Erythroblast (primary cell): ENCODE measurements around the gene ZNF195.
A peak's percentile ranks its signal among the peaks of the same experiment; 100 is the strongest.
"Not testable (repeated sequence)": the region's sequence is repeated elsewhere in the genome, so short reads cannot be mapped to it uniquely, and the experiment has no call there.

Experiments used
- DNase-seq, 2 experiments: peaks; one replicate each; lab custom pipeline; 2025; lab: John Stamatoyannopoulos, UW
- GATA1 ChIP-seq: IDR thresholded peaks from 2 replicates; pipeline ENCODE4 v1.6.1; 2011; ENCODE audit warnings: low read depth, mild to moderate bottlenecking, control low read depth, low read length, moderate library complexity
- POLR2A ChIP-seq: IDR thresholded peaks from 2 replicates; pipeline ENCODE4 v1.6.1; 2011; ENCODE audit warnings: mild to moderate bottlenecking, low read length

ZNF195 gene

DNA sequence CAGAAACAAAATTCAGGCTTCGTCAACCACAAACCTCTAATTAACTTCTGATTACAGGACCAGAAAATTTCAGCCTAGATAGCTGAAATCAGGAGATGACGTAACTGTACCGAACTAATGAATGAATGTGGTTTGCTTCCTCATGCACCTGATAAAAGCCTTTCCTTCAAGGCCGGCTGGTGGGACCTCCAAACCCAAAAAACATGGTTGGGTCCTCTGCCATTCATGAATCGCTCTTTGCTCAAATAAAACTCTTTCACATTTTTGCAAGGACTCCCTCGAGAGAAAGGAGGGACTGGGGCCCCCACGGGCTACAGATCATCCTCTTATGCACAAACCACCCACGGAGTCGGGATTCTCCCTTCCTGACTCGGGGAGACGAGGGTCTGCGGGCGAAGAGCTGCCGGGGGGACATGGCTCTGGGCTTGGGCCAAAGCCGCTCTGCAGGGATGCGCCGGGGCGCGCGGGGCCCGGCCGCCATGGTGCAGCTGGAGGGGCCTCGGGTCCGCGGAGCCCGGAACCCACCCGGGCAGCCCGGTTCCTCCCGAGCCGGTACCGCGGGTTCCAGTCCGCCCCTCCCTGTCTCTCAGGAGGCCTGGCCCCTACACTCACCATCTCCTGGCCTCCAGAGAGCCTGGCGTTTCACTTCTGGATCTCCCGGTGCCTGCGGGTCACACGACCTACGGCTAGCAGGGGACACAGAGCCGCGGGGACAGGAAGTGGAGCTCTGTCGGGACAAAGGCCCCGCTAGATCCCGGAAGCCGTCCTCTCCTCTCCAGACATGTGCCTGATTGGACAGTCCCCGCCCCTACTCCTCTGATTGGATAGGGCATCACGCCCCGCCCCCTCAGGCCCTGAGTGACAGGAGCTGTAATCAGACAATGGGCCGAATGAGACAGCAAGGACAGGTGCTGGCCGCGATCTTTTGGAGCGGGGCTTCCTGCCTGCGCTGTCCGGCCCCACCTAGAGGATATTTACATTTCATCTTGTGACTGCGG is at the start of gene ZNF195:
Gene ZNF195, minus strand, starts transcription at position 721 of the 998 bp plus-strand sequence. Its CDS starts 106 bp downstream, at position 615.
- TF ChIP-seq POLR2A = peak; percentile 81
- no peak for TF ChIP-seq GATA1
- DNase-seq = peak; percentile 97 to 99

DNA sequence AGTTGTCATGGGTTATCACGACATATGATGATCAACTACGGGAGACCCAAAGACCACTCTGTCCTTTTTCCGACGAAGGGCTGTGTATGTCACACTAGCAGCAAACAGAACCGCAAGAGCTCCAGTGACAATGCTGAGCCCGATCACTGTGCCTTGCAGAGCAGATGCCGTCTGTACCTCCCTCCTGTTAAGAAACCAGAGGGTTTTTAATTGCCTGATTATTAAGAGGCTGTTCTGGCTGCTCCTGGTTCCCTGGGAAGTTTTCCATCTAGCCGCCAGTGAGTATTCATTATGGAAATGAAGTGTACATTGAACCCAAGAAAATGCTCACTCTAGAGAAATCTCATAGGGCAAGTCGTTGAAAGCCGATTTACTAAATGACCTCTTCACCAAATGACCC is 49.1 kb upstream of the ZNF195 start:
- not testable (repeated sequence) for DNase-seq

DNA sequence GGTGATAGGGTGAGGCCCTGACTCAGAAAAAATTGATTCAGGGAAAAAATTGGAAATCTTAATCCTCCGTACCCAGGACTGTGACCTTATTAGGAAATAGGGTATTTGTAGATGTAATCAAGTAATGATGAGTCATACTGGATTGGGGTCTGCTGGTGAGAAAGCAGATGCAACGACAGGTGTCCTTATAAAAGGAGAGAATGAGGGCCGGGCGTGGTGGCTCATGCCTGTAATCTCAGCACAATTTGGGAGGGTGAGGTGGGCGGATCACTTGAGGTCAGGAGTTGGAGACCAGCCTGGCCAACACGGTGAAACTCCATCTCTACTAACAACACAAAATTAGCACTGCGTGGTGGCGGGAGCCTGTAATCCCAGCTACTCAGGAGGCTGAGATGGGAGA is 47.6 kb upstream of the ZNF195 start:
- not testable (repeated sequence) for DNase-seq

DNA sequence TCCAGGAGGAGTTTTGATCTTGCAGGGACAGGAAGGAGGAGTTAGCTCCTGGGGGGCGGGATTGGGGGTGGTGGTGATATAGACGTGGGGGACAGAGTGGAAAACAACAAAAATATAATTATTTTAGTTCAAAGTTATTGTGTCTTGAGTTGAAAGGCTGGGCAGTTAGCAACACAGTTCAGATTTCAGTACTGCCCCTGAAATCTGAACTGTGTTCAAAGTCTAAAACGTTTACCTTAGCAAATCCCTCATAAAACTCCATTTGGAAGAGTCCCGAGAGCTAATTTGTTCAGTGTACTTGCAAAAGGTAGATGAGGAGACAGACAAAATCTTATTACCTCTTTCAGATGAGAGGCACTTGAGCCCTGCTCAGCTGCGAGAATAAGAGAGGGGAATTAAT is 45.0 kb upstream of the ZNF195 start:
- DNase-seq = not testable (repeated sequence)

DNA sequence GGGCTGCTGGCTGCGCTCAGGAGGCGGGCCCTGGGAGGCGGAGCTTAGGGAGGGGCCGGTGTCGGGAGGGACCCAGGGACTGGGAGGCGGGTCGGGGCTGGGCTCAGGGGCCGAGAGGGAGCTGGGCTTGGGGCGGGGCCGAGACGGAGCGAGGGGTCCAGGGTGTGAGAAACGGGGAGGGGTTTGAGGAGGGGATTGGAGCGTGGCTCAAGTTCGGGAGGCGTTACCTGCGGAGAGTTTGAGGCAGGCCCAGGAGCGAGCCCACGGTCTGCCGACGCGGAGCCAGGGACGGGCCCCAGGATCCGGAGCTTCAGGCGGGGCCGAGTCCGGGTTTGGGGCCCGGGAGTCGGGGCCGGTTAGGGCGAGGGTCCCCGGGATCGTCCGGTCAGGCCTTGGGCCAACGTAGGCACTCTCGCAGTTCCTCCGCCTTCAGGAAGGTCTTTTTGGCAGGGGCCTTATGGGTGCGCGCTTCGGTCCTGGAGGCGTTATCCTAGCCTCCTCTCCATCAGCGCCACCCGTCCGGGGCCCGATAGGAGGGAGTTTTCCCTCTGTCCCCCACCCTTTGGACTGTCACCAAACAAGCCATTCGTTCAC is 44.3 kb upstream of the ZNF195 start:
- DNase-seq = peak in 1 of 2 experiments; percentile 45

DNA sequence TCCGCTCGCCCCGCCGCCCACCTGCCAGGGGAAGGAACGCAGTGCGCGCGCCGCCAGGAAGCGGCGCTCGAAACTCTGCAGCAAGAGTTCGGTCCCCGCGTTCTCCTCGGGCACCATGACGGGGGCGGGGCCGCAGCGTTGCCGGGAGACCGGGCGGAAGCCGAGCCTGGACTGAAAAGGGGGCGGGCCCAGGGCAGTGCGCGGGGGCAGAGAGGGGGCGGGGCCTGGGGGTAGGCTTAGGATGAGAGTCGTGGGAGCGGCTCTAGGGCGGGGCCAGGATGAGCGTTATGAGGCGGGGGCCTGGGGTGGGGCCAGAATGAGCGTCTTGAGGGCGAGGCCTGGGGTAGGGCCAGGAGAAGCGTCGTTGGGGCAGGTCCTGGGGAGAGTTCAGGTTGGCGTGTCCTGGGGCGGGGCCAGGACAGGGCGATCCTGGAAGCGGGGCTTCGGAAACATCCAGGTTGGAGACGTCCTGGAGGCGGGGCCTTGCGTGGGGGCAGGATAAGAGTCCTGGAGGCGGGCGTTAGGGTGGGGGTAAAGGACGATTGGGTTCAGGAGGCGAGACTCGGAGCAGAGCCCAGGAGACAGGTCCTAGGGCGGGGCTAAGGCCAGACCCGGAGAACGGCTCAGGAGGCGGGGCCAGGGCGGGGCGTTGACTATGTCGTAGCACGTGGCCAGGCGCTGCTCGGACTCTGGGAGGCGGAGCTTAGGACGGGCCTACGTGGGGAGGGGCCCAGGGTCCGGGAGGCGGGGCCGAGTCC is 43.6 kb upstream of the ZNF195 start:
- DNase-seq = peak; percentile 97 to 98

DNA sequence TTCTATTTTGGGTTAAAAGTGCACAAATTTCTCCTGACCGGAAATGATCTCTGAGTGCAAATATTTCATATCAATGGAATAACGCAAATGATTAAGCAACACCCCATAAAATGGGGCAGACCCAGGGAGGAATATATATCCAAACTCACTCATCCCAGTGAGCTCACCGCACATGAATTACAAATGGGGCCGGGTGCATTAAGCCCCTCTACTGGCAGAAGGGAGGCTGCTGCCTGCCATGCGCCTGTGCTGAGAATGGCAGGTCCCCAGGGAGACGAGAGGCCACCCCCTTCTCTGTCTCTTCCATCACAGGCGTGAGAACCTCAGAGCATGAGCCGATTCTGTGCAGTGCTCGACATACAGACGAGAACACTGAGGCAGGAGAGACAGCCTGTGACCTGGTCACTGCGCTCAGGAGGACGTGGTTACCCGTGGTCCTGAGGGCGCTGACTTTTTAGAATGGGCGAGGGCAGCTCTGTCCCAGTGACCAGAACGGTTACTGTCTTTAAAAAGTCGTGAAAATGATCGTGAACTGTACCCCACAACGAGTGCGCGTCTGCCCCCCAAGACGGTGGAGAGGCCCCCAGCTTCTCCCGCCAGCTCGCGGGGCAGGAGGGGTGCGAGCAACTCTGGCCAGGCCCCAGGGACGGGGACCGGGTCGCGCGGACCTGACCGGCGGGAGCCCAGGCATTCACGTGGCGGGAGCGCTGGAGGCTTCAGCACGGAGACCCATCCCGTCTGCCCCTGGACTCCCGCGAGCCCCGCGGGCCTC is 42.8 kb upstream of the ZNF195 start:
- DNase-seq = peak in 1 of 2 experiments; percentile 49

DNA sequence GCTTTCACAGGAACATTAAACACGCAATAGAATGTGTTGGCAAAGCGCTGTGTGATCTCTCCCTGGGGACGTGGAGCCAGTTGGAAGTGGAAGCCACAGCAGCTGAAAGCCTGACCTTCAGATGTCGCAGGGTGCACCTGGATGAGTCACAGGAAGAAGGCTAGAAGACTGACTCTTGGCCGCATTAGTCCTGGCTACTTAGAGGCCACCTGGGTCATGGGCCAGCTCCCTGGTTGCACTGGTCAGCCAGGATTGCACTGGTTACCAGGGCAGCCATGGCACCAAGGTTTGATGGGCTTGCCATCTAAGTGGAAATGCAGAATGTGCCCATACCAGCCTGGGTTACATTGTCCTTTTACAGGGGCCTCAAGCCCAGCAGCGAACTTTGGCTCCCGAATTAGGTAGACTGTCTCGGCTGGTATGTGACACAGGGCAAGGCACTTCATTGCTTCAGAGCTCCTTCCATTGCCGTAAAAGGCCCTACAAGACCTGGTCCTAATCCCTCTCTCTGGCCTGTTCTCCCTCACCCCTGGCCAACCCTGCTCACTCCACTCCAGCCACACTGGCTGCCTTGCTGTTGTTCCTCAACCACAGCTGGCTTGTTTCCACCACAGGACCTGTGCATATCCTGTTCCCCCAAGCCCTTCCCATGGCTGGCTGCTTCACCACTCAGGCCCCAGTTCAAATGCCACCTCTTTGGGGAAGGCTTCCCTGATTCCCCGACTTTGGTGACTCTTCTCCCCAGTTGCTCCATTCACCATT is 41.5 kb upstream of the ZNF195 start:
- not testable (repeated sequence) for DNase-seq

DNA sequence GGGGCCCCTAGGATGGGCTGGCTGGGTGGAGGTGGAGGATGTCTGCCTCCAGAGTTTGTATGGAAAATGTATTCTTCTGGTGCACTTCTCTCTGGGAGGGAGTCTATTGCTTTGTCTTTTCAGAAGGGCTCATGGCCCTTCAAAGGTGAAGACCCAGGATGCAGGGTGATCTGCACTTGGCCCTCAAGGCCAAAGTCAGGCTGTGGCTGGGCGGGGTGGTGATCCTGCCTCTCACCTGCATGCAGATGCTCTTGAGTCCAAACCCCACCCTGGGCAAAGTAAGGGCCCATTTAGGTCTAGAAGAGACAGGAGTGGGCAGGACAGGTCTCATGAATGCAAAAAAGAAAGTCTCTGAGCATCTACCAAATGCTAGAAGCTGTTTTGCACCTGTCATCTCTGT is 40.5 kb upstream of the ZNF195 start:
- DNase-seq = not testable (repeated sequence)

DNA sequence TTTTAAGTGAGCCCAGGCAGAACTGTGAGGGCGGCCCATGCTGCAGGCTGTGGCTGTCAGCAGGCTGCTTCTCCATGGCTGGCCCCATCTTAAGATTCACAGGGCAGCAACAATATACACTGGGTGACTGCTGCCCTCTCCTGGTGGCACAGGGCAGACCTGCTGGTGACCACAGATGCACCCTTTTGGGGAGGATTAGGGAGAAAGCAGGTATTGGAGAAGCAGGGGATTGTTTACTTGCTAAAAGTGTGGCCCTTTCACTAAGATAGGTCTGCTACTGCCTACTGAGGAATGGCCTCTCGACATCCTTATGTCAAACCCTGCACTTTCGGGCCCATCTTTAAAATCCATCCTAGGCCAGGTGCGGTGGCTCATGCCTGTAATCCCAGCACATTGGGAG is 38.1 kb upstream of the ZNF195 start:
- peak; percentile 79 to 83 for DNase-seq

DNA sequence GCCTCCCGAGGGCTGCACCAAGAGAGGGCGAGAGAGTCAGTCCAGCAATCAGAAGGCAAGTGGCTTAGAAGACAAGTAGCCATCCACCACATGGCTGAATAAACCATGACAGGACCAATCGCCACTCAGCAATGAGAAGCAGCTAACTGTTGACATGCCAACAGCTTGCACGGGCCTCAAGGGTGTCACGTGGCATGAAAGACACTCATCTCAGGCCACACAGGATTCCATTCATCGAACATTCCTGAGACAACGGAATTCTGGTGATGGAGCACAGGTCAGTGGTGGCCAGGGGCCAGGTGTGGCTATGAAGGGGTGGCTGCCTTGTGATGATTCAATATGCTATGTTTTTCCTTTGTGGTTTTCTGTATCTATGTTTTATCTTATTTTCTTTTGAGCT is 36.4 kb upstream of the ZNF195 start:
- not testable (repeated sequence) for DNase-seq

DNA sequence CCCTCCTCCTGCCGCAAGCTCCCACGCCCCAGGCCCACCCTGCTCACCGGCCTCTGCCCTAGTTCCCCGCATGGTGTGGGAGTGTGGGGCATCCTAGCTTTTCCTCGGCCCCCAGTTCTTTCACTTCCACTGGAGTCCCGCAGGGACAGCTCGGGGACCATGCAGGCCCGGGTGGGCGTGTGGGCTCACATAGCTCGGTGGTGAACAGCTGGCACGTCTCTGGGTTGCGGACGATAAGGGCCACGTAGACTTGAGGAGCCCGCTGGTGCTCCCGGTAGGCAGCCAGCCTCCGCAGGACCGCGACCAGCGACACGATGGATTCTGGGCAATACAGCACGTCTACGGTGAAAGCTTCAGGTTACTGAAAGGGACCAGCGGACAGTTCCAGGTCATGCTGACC is 34.7 kb upstream of the ZNF195 start:
- not testable (repeated sequence) for DNase-seq

DNA sequence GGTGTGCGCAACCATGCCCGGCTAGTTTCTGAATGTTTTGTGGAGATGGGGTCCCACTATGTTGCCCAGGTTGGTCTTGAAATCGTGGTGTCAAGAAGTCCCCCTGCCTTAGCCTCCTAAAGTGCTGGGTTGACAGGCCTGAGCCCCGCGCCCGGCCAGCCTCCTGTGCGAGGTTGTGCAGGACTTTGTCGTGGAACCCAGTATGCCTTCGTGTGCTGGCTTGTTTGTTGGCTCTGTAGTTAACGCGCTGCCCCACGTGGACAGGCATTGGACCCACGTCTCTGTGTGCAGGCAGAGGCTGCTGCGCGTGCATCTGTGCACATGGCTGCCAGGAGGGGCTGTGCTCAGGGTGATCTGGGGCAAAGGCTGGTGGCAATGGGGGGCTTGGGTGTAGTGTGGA is 33.9 kb upstream of the ZNF195 start:
- TF ChIP-seq GATA1 (no peak), POLR2A (no peak)
- no peak for DNase-seq

DNA sequence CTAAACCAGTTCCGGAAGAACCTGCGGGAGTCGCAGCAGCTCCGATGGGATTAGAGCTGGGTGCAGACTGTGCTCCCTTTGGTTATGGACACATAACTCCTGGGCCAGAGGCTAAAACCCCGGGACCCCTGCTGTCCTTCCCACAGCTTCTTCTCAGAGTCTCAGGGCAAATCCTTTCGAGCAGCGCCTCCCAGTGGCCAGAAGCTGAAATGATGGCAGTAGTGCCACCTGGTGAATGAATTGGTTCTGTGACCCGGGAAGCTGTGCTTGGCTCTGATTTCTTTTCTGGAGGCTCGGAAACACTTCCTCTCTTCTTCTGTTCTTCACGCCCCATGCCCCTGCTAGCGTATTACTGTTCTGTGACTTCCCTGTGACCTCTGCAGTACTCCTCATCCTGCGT is 29.8 kb upstream of the ZNF195 start:
- peak; percentile 76 to 87 for DNase-seq

DNA sequence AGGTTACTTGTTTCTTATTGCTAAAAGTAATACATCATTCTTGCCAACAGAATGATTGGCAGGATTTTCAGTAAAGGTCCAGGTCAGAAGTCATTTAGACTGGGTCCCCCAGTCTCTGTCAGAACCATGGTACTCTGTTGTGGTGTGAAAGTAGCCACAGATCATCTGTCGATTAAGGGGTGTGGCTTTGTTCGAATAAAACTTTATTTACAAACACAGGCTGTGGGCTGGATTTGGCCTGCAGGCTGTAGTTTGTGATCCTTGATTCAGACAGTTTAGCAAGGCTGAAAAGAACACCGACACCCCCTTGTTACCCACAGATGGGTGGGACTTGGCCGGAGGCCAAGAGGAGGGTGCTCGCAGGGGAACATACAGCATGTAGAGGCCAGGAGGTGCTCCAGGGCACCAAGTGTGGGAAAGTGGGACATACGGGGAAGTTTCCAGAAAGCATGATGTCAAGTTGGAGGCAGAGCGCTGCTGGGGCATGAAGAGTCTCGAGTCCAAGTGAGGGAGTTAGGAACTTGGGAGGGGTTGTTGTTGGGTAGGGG is 29.2 kb upstream of the ZNF195 start:
- peak; percentile 40 to 44 for DNase-seq

DNA sequence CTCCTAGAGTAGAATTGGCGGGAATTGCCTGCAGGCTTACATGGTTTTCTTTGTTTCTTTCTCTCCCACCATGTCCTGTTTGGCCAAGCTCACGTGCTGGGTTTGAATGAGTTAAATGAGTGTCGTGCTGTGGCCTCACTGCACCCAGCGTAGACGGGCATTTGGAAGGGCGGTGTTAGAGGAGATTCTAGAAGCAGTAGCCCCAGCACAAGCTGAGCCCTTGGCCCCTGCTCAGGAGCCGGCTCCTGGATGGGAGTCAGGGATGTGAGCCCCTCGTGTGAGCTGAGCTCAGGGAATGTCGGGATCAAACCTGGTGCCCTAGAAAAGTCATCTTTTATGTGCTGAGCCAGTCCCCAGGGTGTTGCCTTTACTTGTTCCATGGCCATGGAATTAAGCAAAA is 28.0 kb upstream of the ZNF195 start:
- DNase-seq = not testable (repeated sequence)

DNA sequence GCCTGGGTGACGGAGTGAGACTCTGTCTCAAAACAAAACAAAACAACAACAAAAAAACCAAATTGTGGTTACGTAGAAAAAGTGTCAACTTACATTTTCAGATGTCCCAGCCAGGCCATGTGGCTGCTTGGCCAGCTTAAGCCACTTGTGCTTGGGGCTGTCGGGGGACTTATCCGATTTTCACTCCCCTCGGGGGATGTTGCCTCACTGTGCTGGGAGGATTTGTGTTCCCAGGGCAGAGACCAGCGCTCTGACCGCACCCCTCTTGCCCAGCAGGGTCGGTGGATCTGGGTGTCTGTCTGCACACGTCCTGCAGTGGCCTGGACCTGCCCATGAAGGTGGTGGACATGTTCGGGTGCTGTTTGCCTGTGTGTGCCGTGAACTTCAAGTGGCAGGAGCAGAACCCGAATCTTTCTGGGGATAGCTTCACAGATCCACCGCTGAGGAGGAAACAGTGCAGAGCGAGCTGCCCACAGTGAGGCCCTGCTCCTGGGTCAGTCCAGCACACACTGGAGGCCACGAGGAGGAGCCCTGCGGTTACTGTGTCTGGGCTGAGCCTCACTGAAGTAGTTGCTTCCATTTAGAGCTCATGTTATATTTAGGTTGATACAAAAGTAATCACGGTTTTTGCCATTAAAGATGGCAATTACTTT is 27.4 kb upstream of the ZNF195 start:
- not testable (repeated sequence) for DNase-seq

DNA sequence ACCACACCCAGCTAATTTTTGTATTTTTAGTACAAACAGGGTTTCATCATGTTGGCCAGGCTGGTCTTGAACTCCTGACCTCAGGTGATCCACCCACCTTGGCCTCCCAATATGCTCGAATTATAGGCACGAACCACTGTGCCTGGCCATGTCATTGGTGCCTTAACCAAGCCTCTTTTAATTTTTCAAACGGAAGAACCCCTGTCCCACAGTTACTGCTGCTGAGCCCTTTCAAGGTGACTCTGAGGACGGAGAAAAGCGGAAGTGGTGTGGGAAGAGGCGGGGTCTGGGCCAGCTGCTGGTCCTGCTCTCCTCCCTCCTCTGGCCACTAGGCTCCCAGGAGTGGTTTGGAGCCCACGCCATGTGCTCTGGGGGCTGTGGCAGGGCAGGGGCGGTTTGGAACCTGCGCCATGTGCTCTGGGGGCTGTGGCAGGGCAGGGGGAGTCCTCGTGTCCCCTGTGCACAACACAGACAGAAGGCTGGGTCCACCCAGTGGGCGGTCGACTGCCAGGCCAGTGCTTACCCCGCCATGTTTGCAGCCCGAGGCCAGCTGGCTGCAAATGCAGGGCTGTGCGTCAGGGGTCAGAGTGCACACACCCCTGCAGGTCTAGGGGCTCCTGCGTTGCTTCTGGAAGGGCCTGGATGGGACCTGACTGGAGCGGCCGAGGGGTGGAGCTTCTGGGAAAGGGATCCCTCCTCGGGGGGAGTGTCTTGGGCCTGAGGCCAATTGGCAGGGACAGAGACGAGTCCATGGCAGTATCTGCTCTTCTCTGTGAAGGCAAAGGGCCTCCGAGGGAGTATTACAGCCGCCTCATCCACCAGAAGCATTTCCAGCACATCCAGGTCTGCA is 25.4 kb upstream of the ZNF195 start:
- not testable (repeated sequence) for DNase-seq
